Esophagus squamous epithelium (tissue), 5 donors: Measurements from ENCODE around the gene MTFR1L. TPM values are rescaled to one million over a fixed set of nuclear protein-coding genes. Genes with fewer than 3 reads are reported as not detected.
A peak's percentile ranks its signal among the peaks of the same experiment; 100 is the strongest.

Experiments
- DNase-seq: peaks from one replicate; lab custom pipeline; 2025; lab: John Stamatoyannopoulos, UW
- H3K27ac ChIP-seq, 4 donors: fragments of 200-600 bp; sonication (generic); one replicate each; pipeline ENCODE4 v1.5.1; 2016 to 2019; ENCODE audit warnings: mild to moderate bottlenecking in 1 of 4
- H3K27me3 ChIP-seq, 4 donors: fragments of 200-600 bp; sonication (generic); 1 replicate in 3 of 4; 2 replicates in 1 of 4; pipeline versions ENCODE4 v1.5.1 to v1.6.0; 2017 to 2021; ENCODE audit warnings: antibody characterized with exemption in 1 of 4
- H3K36me3 ChIP-seq, 3 donors: fragments of 200-600 bp; sonication (generic); one replicate each; pipeline ENCODE4 v1.5.1; 2016 to 2019
- H3K4me1 ChIP-seq, 3 donors: fragments of 200-600 bp; sonication (generic); one replicate each; pipeline ENCODE4 v1.5.1; 2017 to 2019
- H3K4me3 ChIP-seq, 4 donors: fragments of 200-600 bp; sonication (generic); 1 replicate in 3 of 4; 2 replicates in 1 of 4; pipeline ENCODE4 v1.5.1; 2016 to 2019; ENCODE audit warnings: mild to moderate bottlenecking in 2 of 4, moderate library complexity in 1 of 4
- H3K9me3 ChIP-seq, 3 donors: fragments of 200-600 bp; sonication (generic); one replicate each; pipeline ENCODE4 v1.5.1; 2016 to 2019
- CTCF ChIP-seq, 6 experiments: fragments of 450-650 bp in 4 of 6; fragments of 200-600 bp in 2 of 6; sonication (generic) in 2 of 6; IDR thresholded peaks; one replicate each; pipeline ENCODE4 v1.5.1; 2016 to 2019; ENCODE audit warnings: antibody characterized with exemption in 6 of 6, mild to moderate bottlenecking in 4 of 6, moderate library complexity in 4 of 6
- POLR2A ChIP-seq, 4 donors: fragments of 450-650 bp; IDR thresholded peaks; one replicate each; pipeline ENCODE4 v1.6.1; 2017; ENCODE audit warnings: antibody characterized with exemption in 4 of 4, mild to moderate bottlenecking in 4 of 4, moderate library complexity in 3 of 4
- WGBS, 2 donors: methylation state at CpG; one replicate each; pipeline ENCODE4 v1.1.5; 2018; 5-methylcytosine and 5-hydroxymethylcytosine counted together
- intact Hi-C: fragments of 100-400 bp; cut with DNase I; formaldehyde crosslinking; loops from one replicate; pipeline ENCODE4 v1.15.0; 2022
- total RNA-seq, 4 donors: library from RNA; depleted of rRNA; stranded (reverse); fragments of >200 nt; gene quantifications; one replicate each; pipeline ENCODE4 v1.1.0, GENCODE V29; 2016
- donor health status: DM: yes; HTN: yes; CAD: no.

MTFR1L gene
- total RNA-seq, 4 donors from 2014 or later, result 24.4 to 53.8 (median 28.3) TPM

DNA sequence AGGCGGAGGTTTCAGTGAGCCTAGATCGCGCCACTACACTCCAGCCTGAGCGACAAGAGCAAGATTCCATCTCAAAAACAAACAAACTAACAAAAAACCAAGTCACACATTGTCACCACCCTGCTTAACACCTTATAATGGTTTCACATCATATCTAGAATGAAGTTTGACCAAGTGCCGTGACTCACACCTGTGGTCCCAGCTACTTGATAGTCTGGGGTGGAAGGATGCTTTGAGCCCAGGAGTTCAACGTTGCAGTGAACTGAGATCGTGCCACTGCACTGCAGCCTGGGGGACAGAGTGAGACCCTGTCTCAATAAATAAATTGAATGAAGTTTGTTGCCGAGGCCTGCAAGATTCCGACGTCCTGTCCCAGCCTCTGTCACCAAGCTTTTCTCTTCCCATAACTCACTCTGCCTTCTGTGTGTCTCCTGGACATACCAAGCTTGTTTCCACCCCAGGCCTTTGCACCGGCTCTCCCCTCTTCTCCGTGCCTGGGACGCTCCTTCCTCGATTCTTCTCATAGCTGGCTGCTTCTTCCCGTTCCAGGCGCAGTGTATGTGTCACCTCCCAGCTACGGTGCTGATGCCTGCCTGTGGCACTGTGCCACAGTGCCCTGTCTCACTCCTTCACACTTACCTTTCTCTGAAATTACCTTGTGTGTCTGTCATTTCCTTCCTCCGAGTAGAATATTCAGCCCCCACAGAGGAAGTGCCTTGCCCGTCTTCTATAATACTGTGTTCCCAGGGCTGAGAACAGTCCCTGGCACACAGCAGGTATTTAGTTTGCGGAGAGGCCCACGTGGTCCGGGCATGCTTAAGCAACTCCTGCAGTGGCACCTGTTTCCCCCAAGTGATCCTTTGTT is 23.6 kb upstream of the MTFR1L start:
- DNase-seq, result no peak
- peaks cover 20 to 51% (median 23%) of the 10 kb centered on the region in 3 donors for H3K4me1 ChIP-seq
- H3K4me3 ChIP-seq, result no peak overlapping the region
- no peaks in the 10 kb centered on the region for H3K27me3 ChIP-seq
- no peaks in the 10 kb centered on the region for H3K9me3 ChIP-seq
- intact Hi-C loops, result loop anchor here (5.0 kb wide), 1 partner anchor 189 kb away; no protein-coding TSS in a partner anchor
- peak overlapping the region; percentile 17 to 71 (median 60) for H3K27ac ChIP-seq
- TF ChIP-seq POLR2A (IDR thresholded peaks at IDR 0.05) (no peak), CTCF (IDR thresholded peaks at IDR 0.05) (no peak)
- H3K36me3 ChIP-seq, result no peaks in the 10 kb centered on the region
- 46 to 51% methylated on average over 18 of the region's 22 CpGs for WGBS, 2 donors

GRCh38 chr1:25796811-25797458 is 22.8 kb upstream of the MTFR1L start:
- Histone ChIP-seq H3K36me3 (no peaks in the 10 kb centered on the region), H3K4me3 (no peak overlapping the region), H3K4me1 (peaks cover 24 to 58% (median 25%) of the 10 kb centered on the region in 3 donors), H3K27ac (peak overlapping the region; percentile 17 to 71 (median 60)), H3K27me3 (no peaks in the 10 kb centered on the region), H3K9me3 (no peaks in the 10 kb centered on the region)
- no peak for DNase-seq
- 4 to 5% methylated on average over 14 to 19 of the region's 19 CpGs for WGBS, 2 donors
- TF ChIP-seq CTCF (IDR thresholded peaks at IDR 0.05), result peak; percentile 55 to 92 (median 88)
- no peak for TF ChIP-seq POLR2A (IDR thresholded peaks at IDR 0.05)
- intact Hi-C loops, result loop anchor here (5.0 kb wide), 1 partner anchor 190 kb away; no protein-coding TSS in a partner anchor

DNA sequence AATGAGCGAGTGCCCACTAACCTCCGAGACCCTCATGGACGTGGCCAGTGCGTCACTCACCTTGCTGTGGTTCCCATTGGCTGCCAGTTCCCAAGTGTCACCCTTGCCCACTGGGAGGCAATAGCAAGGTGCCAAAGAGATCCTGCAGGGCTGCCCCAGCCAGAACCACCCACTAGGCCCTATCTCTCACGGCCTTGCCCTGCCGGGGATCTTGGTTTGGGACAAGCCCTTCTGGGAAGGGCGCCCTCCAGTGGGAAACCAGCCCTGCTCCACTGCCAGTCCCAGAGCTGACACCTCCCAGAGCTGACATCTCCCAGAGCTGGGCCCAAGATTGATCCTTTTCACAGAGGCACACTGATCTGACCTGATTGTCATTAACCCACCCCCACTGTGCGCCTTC is 21.8 kb upstream of the MTFR1L start:
- peaks cover 24 to 68% (median 30%) of the 10 kb centered on the region in 3 donors for H3K4me1 ChIP-seq
- H3K9me3 ChIP-seq, result no peaks in the 10 kb centered on the region
- WGBS, 2 donors, result 81 to 91% methylated on average over 3 to 5 of the region's 8 CpGs
- H3K27ac ChIP-seq, result no peak overlapping the region
- no peaks in the 10 kb centered on the region for H3K27me3 ChIP-seq
- DNase-seq, result no peak
- intact Hi-C loops, result loop anchor here (5.0 kb wide), 1 partner anchor 191 kb away; no protein-coding TSS in a partner anchor
- TF ChIP-seq POLR2A (IDR thresholded peaks at IDR 0.05) (no peak), CTCF (IDR thresholded peaks at IDR 0.05) (peak in 4 of 6 experiments; percentile 39 to 64 (median 42))
- peaks cover 0 to 3% (median 0%) of the 10 kb centered on the region in 3 donors for H3K36me3 ChIP-seq
- no peak overlapping the region for H3K4me3 ChIP-seq

DNA sequence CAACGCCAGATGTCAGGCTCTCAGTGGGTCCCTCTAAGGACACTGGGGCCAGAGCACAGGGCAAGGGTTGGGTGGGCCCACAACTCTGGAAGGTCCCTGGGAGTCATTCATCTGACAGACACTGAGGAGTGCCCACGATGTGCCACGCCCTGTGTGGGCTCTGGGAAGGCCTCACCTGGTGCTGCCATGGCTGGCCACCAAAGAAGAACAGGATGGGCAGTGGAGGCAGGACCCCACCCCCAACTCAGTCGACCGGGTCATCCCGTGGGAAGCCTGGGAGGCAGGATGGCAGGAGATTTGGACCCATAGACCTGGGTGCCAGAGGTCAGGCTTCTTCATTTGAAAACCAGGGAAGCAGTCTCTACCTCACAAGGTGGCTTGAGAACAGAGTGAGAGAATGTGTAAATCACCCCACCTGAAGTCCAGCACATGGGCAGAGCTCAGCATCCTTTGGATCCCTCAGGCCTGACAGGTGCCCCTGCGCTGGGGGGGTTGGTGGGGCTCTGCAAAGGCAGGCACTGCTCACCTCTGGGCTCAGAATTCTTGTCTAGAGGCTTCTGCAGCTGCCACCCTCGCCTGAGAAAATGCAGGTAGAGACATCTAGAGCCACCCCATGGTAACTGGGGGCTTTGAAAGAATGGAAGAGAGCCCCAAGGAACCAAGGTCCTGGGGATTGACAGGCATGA is 20.9 kb upstream of the MTFR1L start:
- Histone ChIP-seq H3K4me3 (peak overlapping the region in 1 of 4 donors; percentile 70), H3K4me1 (peaks cover 24 to 77% (median 33%) of the 10 kb centered on the region in 3 donors), H3K27me3 (no peaks in the 10 kb centered on the region), H3K36me3 (peaks cover 0 to 5% (median 0%) of the 10 kb centered on the region in 3 donors), H3K27ac (peak overlapping the region in 3 of 4 donors; percentile 84 to 93 (median 90)), H3K9me3 (no peaks in the 10 kb centered on the region)
- intact Hi-C loops, result loop anchor here (5.0 kb wide), 1 partner anchor 192 kb away; no protein-coding TSS in a partner anchor
- DNase-seq, result no peak
- 69% methylated on average over 3 of the region's 8 CpGs for WGBS, 2 donors
- TF ChIP-seq CTCF (IDR thresholded peaks at IDR 0.05), result no peak
- no peak for TF ChIP-seq POLR2A (IDR thresholded peaks at IDR 0.05)
